ENCODE data around the gene TACR2.

GRCh38 chr10:69388488-69388887 lies 28.2 kb downstream of the TACR2 start:
- TF ChIP-seq CTCF (IDR thresholded peaks at IDR 0.05): no peak
- TF ChIP-seq POLR2A (IDR thresholded peaks at IDR 0.05): no peak

Measured in testis (tissue), 2 donors.